M059J (cell line): ENCODE data around the gene ENAH. TPM values are rescaled to one million over a fixed set of nuclear protein-coding genes. Genes with fewer than 3 reads are reported as not detected.

Experiments
- DNase-seq: peaks from one replicate; pipeline ENCODE4 v3.0.0-alpha.2; 2012; ENCODE audit warnings: low read depth
- total RNA-seq: library from RNA; depleted of rRNA; stranded (reverse); fragments of >200 nt; shearing (Covaris generic); gene quantifications from 2 replicates; pipeline ENCODE4 v1.2.3, GENCODE V29; 2014

Gene ENAH
- total RNA-seq, 1 experiment from 2014 or later = 69.5 TPM

DNA sequence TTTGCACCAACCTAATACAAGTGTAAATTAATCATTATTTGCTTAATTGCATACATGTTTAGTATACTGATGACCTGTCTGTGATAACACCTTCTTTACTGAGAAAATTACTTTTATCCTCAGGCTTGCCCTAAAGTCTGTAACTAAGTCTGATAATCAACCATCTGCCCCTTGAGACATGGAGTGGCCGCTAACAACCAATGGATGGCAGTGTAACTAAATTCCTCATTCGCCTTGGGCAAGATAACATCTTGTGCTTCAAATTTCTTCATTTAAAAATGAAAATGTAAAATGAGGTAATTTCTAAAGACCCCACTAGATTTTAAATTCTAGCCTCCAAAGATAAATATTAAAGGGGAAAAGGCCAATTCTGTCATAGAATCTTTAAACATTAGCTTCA lies 85.1 kb downstream of the ENAH start:
- DNase-seq = peak; percentile 28

DNA sequence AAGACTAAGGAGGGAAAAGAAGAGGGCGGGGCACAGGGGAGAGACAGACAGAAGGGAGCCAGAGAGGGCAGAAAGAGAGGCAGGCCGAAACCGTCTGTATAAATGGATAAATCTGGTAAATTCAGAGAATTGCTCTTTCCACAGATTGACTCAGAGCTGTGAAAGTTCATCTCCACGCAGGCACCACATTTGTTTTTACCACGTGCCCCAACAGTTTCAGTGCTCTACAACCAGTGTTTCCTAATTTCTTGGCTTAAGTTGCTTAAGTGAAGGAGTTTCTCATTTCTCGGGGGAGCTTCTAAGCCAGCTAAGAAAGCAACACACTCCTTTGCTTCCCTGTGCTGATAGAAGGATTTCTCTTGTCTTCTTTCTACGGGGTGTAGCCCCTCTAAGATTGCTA lies 87.1 kb downstream of the ENAH start:
- no peak for DNase-seq

DNA sequence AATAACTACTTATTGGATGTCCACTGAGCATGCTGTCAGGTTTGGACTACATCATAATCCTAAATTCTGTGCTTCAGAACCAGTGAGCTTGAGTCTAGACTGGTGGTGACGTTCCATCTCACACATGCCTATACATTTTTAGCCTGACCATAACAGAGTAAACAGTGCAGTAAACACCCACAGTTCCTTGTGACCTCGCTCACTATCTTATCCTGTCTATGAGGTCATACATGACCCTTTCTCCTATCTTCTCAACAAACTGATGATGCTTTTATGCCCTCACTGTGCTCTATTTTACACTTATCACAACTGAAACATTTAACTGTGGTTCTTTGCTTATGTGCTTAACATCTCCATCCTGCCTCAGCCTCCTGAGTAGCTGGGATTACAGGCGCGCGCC lies 91.2 kb downstream of the ENAH start:
- DNase-seq = no peak

DNA sequence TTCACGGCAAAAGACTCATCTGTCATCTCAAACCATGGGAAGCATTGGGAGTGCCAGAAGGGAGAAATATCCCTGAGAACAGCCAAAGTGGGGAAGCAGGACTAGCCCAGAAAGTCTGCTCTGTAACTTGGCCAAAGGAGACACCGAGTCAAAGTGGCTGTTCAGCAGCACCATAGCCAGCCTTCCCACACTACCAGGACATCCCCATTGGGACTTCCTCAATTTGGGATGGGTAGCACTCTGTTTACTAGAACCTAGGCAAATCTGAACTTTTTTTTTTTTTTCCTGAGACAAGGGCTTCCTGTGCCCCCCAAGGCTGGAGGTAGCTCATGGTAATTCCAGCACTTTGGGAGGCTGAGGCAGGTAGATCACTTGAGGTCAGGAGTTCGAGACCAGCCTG lies 93.0 kb downstream of the ENAH start:
- no peak for DNase-seq

DNA sequence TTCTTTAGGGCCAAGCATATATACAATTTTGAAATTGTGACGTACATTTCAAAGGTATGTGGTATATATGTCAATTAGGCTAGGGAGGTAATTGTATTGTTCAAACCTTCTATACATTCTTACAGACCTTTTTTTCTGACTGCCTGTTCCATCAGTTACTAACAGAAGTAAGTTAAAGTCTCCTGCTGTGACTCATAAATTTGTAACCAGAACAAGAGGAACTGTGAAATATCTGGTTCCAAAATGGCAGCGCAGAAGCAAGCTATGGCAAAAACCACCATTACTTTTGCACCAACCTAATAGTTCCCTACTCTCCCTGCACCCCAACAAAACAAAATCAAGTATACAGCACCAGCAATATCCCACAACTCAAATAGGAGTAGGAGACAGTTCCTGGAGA lies 93.6 kb downstream of the ENAH start:
- DNase-seq = no peak

DNA sequence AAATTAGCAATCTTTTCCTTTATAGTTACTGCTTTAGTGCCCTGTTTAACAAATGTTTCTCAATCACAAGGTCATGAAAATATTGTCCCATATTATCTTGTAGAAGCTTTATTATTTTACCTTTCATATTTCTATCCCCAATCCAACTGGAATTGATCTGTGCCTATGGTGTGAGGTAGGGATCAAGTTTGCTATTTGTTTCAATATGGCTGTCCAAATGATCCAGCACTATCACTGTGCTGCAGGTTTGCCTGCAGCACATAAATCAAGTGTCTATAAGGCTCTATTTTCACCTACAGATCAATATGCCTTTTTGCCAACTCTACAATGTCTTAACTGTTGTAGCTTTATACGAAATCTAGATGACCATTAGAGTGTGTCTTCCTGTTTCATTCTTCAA lies 96.2 kb downstream of the ENAH start:
- DNase-seq = no peak

DNA sequence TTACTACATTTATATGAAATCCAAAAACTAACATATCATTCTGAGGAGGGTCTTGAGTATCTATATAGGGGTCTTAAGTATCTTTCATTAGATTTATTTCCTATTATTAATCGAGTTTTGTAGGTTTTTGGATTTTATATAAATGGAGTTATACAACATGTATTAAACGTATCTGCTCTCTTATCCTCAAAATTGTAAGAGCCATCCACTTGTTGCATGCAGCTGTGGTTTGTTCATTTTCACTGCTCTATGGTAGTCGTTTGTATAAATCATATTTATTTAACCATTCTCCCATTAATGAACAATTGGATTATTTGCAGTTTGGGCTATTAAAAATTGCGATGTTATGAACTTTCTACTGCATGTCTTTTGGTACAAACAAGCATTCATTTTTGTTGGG lies 97.1 kb downstream of the ENAH start:
- DNase-seq = no peak

DNA sequence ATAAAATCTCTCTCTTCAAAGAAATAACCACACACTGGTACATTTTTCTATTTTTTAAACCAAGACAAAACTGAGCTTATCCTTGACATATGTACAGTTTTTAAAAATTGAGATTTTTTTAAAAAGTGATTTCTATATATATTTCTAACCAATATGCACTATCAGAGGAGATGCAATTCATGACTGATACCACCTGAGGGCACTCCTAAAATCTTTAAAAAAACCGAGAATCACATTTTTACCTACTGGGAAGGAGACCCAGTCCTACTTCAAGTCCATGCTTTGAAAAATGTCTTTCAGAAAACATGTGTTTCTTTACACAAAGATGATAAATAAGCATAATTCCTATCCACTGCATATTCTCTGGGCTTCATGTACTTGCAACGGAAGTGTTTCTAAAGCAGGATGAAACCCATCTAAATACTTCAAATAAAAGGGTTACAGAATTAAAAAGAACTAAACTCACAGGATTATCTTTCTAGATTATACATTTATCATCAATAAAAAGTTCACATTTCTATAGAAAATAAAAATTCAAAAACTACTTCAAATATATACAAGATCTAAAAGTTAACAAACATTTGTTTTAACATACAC lies 98.6 kb downstream of the ENAH start:
- DNase-seq = peak; percentile 34

DNA sequence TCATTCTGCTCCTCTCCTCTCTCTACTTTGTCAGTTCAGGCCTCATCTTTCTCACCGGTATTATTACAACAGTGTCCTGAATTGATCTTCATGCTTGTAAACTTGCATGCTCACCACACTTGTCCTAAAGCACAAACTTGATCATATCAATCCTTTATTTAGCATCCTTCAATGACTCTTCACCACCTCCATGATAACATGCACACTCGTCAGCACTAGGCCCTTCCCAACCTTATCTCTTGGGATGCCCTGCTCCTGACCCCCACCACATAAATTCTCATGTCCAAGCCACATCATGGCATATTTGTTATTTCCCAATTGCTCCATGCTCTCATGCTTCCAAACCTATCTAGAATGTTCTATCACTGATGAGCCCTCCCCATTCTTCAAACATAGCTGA lies 103.1 kb downstream of the ENAH start:
- no peak for DNase-seq

DNA sequence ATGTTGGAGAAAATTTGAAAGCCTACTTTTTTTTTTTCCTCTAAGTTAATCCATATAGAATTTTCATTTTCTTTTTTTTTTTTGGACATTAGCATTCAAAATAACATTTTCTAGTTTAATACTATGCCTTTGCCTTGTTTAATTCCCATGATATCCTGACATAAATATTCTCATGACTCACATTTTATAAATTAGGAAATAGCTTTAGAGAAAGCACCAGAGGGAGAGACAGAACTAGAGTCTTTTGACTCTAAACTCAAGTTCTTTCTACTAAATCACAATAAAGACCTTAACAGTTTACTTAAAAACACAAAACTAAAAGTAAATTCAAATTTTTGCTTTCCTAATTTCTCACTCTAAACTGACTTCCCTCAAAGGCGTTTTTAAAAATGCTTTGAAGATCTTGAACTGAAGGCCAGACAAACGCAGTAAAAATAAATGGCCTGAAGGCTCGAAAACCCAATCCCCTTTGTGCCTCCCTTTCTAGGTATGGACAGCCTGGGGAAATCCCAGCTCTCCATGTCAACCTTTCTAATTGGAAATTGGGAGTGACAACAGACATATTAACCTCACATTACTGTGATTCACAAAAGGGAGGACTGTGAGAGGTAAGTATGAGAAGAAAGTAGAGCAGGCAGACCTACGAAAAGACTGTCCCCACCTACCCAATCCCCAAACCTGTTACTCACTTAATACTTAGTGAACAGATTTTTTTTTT lies 104.6 kb downstream of the ENAH start:
- no peak for DNase-seq

DNA sequence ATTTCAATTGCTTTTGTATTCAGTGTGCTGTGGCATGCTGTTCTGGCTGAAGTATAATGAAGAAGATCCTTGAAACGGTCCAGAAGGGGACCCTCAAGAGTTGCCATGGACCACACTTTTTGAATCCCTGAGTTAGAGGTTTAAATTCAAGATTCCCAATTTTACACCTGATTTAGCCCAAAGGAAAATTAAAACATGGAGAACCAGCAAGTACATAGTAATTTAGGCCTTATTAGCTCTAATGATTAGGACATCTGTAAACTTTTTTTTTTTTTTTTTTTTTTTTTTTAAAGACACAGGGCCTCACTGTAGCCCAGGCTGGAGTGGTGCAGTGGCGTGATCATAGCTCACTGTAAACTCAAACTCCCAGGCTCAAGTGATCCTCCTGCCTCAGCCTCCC lies 107.3 kb downstream of the ENAH start:
- DNase-seq = no peak

DNA sequence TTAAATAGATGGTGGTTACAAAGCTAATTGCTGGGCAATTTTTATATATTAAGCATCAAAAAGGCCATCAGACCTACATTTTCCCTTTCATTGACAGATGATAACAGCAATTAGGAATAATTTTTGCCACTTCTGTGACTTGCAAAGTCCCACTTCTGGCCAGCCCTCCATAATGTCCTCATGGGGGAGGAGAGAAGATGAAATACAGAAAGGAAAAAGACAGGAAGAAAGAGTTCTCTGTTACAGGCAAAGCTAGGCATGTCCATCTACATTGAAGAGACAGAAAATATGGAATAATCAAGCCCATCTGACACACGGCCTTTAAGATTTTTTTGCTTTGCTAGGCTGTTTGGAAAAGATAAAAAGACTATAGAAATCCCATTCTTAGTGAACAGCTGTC lies 108.0 kb downstream of the ENAH start:
- DNase-seq = no peak

DNA sequence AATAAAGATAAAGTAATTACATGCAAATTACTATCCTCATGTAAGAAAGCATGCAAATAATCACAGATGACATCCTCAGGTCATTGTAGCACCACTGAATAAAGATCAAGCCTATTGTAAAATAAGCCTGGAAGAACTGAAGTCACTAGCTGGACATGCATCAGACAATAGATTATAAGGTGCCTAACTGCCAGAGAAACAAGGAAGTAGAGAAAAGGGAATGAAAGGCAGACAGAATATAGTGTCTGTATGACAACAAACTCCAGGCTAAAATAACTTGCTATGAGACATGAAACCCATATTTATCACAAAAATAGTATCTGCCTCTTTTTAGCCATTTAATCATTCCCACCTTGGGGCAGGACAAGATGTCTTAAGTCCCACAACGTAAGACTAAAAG lies 108.7 kb downstream of the ENAH start:
- DNase-seq = no peak

DNA sequence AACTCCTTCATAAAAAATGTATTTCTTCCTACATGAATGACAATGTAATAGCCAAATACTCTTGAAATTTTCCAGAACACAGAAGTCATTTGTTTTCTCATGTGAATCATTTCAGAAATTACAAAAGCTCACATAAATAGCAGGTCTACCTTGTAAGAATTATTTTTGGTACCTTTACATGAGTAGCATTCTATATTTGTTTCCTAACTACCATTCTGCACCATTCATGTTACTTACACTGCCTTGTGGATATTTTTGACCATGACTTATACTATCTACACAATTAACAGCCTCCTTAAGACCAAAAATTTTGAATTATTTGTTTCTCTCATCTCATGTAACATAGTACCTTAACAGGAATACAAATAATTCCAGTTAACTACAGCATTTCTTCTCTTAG lies 109.6 kb downstream of the ENAH start:
- DNase-seq = no peak

DNA sequence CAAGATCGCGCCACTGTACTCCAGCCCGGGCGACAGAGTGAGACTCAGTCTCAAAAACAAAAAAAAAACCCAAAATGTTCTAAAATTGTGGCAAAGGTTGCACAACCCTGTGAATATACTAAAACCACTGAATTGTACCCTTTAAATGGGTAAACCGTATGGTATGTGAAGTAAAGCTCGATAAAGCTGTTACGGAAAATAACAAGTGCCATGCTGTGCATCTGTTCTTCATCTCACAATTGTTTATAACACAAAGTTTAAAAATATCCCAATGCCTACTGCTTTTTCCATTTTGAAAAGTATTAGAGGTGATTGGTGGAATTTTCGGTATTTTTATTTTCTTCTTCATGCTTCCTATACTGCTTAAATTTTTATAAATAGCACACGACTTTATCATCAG lies 111.5 kb downstream of the ENAH start:
- DNase-seq = no peak

DNA sequence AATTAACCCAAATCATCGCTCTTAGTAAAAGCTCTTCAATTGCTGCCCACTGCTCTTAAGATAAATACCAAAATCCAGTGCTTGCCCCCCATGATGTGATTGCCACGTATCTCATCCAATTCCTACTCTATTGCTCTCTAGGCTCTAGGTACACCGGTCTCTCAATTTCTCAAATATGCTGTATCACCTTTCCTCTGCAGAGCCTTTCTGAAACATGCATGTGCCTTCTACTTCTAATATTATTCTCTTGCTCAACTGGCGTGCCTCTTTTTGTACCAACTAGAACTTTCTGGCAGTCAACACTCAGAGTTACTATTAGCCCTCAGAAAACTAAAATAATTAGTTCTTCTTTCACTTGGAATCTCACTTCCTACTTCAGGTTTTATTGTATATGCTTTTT lies 113.3 kb downstream of the ENAH start:
- no peak for DNase-seq

DNA sequence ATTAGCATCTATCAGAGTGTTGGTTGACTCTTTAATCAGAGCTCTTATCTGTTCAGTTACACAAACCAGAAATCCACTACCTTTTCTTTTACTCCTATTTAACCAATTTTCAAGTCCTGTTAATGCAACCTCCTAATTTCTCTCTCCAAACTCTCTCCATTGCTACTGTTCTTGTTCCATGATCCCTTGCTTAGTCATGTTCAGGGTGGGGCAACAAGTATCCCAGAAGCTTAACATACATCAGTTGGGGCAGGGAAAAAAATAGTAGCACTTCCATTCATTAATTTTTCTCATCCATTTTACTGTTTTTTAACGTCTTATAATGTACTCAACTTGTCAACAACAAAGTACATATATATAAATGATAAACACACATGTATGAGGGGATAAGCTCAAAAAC lies 113.9 kb downstream of the ENAH start:
- no peak for DNase-seq

DNA sequence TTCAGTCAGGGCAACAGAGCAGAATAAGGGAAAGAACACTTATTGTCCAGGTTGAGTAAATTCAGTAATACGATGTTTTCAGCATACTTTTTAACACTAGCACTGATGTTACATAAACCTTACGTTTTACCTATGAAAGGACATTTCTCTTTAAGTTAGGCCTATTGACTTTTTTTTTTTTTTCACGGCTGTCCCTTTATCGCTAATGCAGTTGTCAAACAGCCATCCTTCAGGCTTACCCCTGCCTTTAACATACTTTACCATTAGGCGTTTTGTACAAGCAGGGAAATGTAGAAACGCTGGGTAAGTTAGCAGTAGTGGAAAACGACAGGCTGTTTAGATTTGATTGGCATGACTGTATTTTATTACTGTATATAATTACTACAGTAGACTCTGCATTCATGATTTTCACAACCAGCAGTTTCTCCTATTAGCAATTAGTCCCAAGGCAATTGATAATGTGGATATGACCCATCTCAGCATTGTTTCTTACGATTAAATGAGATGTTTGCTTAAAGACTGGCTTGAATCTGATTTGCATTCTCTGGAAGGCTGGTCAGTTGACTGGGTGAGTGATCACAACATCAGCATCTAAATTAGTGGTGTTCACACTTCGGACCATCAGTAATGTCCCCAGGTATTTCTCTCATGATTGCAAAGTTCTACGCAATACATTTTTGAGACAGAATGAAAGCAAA lies 115.2 kb downstream of the ENAH start:
- no peak for DNase-seq

DNA sequence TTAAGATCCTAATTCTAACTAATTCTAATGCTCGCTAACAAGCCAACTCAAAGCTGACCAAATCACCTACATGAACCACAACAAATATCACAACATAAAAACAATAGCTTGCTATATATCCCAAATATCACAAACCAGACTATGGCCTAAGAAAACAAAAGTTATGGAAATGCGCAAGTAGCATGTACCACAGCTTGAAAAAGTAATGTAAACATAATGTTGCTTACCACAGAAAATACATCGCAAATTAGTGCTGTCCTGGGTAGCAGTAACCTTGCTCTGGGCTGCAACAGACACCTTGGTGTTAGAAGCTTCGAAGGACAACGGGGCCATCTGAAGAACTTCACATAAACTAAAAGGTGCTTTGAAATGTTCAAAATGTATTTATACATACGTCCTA lies 117.6 kb downstream of the ENAH start:
- no peak for DNase-seq

DNA sequence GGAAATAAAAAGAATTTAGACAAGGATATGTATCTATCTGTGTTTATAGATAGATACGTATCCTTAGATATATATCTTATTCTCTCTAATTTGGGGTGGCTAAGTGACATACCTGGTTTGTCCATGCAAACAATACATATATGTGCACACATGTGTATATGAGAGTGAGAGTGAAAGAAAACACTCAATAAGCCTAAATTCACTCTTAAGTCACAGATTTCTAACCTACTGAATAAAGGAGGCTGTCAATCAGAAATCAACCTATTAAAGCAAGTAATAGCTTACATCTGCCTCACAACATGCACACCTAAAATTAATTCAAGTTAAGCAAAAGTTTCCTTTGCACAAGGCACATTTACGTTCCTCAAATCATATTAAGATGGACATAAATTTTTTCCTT lies 118.2 kb downstream of the ENAH start:
- DNase-seq = no peak

DNA sequence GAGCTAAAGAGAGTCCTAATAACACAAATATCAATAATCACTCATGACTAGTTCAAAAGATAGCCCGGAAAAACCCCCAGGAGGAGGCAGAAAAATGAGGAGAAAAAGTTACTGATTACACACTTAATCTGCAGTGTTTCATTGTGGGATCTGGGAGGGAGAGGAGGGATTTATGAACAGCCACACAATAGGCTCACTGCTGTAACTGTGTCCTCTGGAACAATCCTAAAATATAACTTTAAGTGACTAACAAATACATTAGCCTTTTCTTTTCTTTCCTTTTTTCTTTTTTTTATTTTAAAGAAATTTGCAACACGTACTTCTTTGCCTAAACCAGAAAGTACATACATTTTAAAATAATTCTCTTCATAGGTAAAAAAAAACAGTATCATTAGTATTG lies 118.8 kb downstream of the ENAH start:
- no peak for DNase-seq

DNA sequence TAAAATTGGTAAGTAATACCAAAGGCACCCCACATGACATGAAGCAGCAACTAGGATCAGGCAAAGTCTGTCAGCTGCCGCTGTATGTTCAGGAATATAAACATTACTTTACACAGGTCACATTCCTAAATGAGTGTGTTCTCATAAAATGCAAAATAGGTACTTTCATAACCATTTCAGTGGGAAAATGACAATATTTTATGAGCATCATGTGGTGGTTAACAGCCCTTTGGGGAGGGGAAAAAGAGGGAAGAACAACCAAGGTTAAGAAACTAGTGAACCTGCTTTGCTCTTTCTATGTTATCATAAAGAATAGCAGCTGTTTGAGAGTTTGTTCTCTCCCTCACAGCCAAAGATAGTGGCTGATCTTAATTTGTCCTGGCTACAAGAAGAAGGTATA lies 119.7 kb downstream of the ENAH start:
- DNase-seq = peak; percentile 7

DNA sequence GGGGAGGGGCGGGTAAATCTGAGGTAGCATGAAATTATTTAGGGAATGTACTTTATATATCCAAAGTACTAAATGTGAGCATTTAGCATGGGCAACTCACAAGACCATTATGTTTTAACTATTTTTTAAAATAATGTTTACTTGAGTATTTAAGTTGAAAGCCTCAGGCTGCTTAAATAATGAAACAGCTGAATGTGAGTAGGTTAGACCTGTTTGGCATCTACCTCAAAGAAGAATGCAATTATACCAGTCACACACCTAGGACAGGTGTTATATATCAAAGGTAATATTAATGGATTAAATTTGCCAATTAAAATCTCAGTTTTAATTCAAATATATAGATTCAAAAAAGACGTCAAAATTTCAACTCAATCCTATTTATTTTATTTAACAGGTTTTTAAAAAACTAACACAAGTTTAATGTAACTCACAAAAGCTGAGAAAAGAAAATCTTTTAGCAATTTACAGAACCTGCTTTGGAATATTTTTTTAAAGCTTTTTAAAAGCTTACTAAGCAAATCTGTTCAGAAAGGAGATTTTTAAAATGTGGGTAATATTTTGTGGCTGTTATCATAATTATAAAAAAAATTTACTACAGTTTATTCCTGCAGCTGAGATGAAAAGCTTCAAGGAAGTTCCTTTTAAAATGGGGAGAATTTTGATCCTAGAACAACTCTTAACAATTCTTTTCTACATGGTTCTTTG lies 120.5 kb downstream of the ENAH start:
- no peak for DNase-seq
